Lower leg skin (tissue), 4 donors: Measurements from ENCODE around the gene SMAD5. TPM values are rescaled to one million over a fixed set of nuclear protein-coding genes. Genes with fewer than 3 reads are reported as not detected.

Experiments used
- DNase-seq, 2 donors: peaks; one replicate each; pipeline ENCODE4 v3.0.0-alpha.2; 2019; ENCODE audit warnings: low spot score in 2 of 2
- H3K4me3 ChIP-seq: fragments of 200-600 bp; sonication (generic); 2 replicates; pipeline ENCODE4 v1.5.1; 2017; ENCODE audit warnings: mild to moderate bottlenecking, low read depth; ENCODE audit not compliant: poor library complexity, severe bottlenecking
- CTCF ChIP-seq, 3 donors: fragments of 450-650 bp; IDR thresholded peaks; one replicate each; pipeline ENCODE4 v1.5.1; 2016; ENCODE audit warnings: antibody characterized with exemption in 3 of 3, mild to moderate bottlenecking in 3 of 3, moderate library complexity in 2 of 3
- POLR2A ChIP-seq, 2 donors: fragments of 450-650 bp; IDR thresholded peaks; one replicate each; pipeline ENCODE4 v1.6.1; 2016 to 2017; ENCODE audit warnings: antibody characterized with exemption in 2 of 2, mild to moderate bottlenecking in 1 of 2, moderate library complexity in 1 of 2
- WGBS, 2 donors: methylation state at CpG; one replicate each; pipeline ENCODE4 v1.1.5; 2018; 5-methylcytosine and 5-hydroxymethylcytosine counted together
- intact Hi-C: fragments of 100-400 bp; cut with DNase I; formaldehyde crosslinking; loops from one replicate; pipeline ENCODE4 v1.15.0; 2023; ENCODE audit warnings: low total_unique reads
- total RNA-seq, 4 donors: library from RNA; depleted of rRNA; stranded (reverse); fragments of >200 nt; gene quantifications; one replicate each; pipeline ENCODE4 v1.1.0, GENCODE V29; 2016

The SMAD5 gene
- total RNA-seq, 4 donors from 2014 or later = 43.3 to 102 (median 65.1) TPM

DNA sequence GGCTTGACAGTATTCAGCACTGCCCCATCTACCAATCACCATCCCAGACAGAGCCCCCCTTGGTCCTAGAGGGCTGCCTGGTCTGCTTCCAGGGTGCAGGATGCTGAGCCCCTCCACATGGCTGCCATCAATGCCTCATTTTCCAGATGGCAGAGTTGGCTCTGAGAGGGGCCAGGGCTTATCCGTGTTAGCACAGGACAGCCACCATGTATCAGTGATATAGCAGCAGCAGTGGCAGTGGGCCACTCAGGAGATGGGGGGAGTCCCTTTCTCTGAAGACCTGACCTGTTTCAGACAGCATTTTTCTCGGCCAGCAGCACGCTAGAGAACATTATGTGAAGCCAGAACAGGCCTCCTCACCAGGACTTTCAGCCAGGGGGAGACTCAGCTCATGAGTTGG lies 61.9 kb downstream of the SMAD5 start:
- peak; percentile 6 to 71 for DNase-seq
- TF ChIP-seq POLR2A (IDR thresholded peaks at IDR 0.05) (no peak), CTCF (IDR thresholded peaks at IDR 0.05) (no peak)
- no peak overlapping the region for H3K4me3 ChIP-seq
- intact Hi-C loops = no loop called here
- 89 to 92% methylated on average over 2 to 3 of the region's 3 CpGs for WGBS, 2 donors

- peak; percentile 2 to 56 for DNase-seq
- WGBS, 2 donors = 77 to 78% methylated on average over 12 of the region's 12 CpGs
- TF ChIP-seq CTCF (IDR thresholded peaks at IDR 0.05) = no peak
- no peak for TF ChIP-seq POLR2A (IDR thresholded peaks at IDR 0.05)
- H3K4me3 ChIP-seq = no peak overlapping the region
- intact Hi-C loops = no loop called here
These were observed 63.6 kb downstream of the SMAD5 start for GRCh38 chr5:136195971-136196820.

DNA sequence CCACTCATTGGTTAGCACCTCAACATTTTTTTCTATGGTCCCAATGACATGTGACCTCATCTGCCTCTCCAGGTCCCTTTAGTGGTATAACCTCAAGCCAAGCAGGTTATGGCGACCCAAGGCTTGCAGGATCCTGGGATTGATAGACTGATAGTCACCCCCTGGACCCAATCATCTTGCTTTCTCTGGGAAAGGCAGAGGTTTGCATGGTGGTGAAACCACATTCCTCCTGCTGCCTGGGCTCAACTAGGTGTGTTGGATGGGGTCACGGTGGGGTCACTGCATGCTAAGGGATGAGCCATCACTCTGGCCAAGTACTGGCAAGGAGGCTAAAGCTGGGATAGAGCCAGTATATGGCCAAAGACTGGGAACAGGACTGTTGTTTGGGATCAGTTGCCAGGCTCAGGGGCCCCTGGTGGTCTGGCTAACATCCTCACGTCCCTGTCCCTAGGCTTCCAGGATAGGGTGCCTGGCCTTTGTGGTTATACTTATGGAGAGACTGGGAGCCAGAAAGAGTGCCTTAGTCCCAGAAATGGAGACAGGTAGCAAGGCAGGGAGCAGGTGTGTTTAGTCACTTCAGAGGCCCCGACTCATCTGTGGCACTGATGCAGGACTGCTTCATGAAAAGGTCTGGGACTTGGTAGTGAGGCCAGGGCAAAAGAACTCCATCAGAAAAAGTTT lies 65.0 kb downstream of the SMAD5 start:
- H3K4me3 ChIP-seq = no peak overlapping the region
- intact Hi-C loops = no loop called here
- DNase-seq = peak; percentile 4 to 52
- TF ChIP-seq POLR2A (IDR thresholded peaks at IDR 0.05) (no peak), CTCF (IDR thresholded peaks at IDR 0.05) (no peak)
- WGBS, 2 donors = 92 to 95% methylated on average over 4 of the region's 4 CpGs

DNA sequence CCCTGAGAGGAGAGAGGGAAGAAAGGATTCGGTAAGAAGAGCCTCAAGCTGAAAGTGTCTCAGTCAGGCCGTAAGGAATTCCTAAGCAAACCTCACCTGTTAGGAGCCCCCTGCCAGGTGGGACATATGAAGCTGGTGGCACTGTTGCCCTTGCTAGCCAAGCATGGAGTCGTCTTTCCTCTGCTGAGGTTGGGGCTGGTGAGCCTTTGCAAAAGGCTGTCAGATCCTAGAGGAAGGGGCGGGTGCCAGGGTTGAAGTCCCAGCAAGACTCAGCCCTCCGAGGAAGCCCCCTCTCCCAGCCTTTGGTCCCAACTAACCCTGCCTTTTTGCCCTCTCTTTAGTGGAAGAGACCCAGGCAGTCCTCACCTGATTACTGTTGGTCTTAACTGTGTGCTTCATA lies 65.8 kb downstream of the SMAD5 start:
- TF ChIP-seq POLR2A (IDR thresholded peaks at IDR 0.05) (no peak), CTCF (IDR thresholded peaks at IDR 0.05) (no peak)
- H3K4me3 ChIP-seq = no peak overlapping the region
- WGBS, 2 donors = 94 to 97% methylated on average over 5 of the region's 5 CpGs
- intact Hi-C loops = no loop called here
- DNase-seq = peak in 1 of 2 donors; percentile 76

GRCh38 chr5:136199408-136199807 lies 66.8 kb downstream of the SMAD5 start:
- no peak for TF ChIP-seq POLR2A (IDR thresholded peaks at IDR 0.05)
- no peak for TF ChIP-seq CTCF (IDR thresholded peaks at IDR 0.05)
- 89 to 95% methylated on average over 7 of the region's 7 CpGs for WGBS, 2 donors
- peak in 1 of 2 donors; percentile 56 for DNase-seq
- intact Hi-C loops = no loop called here
- H3K4me3 ChIP-seq = no peak overlapping the region
